Fibroblast of lung (primary cell): ENCODE measurements around the gene SANBR.

Experiments
- CTCF ChIP-seq, 2 donors: IDR thresholded peaks in 1 of 2; conservative IDR thresholded peaks in 1 of 2; 1 replicate in 1 of 2; 2 replicates in 1 of 2; pipeline ENCODE4 v1.5.1; 2011 to 2012; ENCODE audit warnings: low read length in 2 of 2, control low read depth in 1 of 2, inconsistent platforms in 1 of 2, low read depth in 1 of 2, mild to moderate bottlenecking in 1 of 2
- EZH2 ChIP-seq: IDR thresholded peaks from 2 replicates; pipeline ENCODE4 v1.5.1; 2012; ENCODE audit warnings: low read length, control low read depth, mild to moderate bottlenecking; ENCODE audit errors: missing control alignments

- no peak for TF ChIP-seq CTCF (conservative IDR thresholded peaks at IDR 0.05 in 1 of 2, IDR thresholded peaks at IDR 0.05 in 1 of 2; ENCODE audit: low read depth in 1 of 2, low read length in 2 of 2)
- TF ChIP-seq EZH2: no peak
Observed at GRCh38 chr2:61100801-61101200, 35.1 kb downstream of the SANBR start.
